CD14-positive monocyte (primary cell): ENCODE data around the gene SLC25A45. TPM values are rescaled to one million over a fixed set of nuclear protein-coding genes. Genes with fewer than 3 reads are reported as not detected.
A peak's percentile ranks its signal among the peaks of the same experiment; 100 is the strongest.

Experiments used
- DNase-seq, 3 donors: peaks; one replicate each; pipeline ENCODE4 v3.0.0-alpha.2; 2011 to 2022
- H2AFZ ChIP-seq: 2 replicates; pipeline ENCODE4 v1.6.0; 2012; ENCODE audit warnings: mild to moderate bottlenecking, low read depth, low read length, inconsistent platforms; ENCODE audit not compliant: insufficient read depth, poor library complexity, severe bottlenecking
- H3K27ac ChIP-seq, 2 donors: 1 replicate in 1 of 2; 2 replicates in 1 of 2; pipeline ENCODE4 v1.5.1; 2012 to 2013; ENCODE audit warnings: low read length in 2 of 2, control low read depth in 1 of 2, inconsistent platforms in 1 of 2, low read depth in 1 of 2, mild to moderate bottlenecking in 1 of 2
- H3K27me3 ChIP-seq, 2 donors: one replicate each; pipeline versions ENCODE4 v1.6.0 to v1.6.1; 2011 to 2013; ENCODE audit warnings: low read length in 2 of 2; ENCODE audit not compliant: control insufficient read depth in 2 of 2, insufficient read depth in 2 of 2
- H3K36me3 ChIP-seq, 2 donors: replicated peaks in 1 of 2; 1 replicate in 1 of 2; 2 replicates in 1 of 2; pipeline versions ENCODE4 v1.5.1 to v1.6.1; 2012 to 2013; ENCODE audit warnings: low read length in 2 of 2, control low read depth in 1 of 2, inconsistent platforms in 1 of 2, mild to moderate bottlenecking in 1 of 2; ENCODE audit not compliant: insufficient read depth in 2 of 2, control insufficient read depth in 1 of 2
- H3K4me1 ChIP-seq, 2 donors: 1 replicate in 1 of 2; 2 replicates in 1 of 2; pipeline versions ENCODE4 v1.5.1 to v1.6.1; 2012 to 2013; ENCODE audit warnings: low read length in 2 of 2, control low read depth in 1 of 2, inconsistent platforms in 1 of 2, mild to moderate bottlenecking in 1 of 2, moderate library complexity in 1 of 2; ENCODE audit not compliant: insufficient read depth in 2 of 2, control insufficient read depth in 1 of 2
- H3K4me2 ChIP-seq: replicated peaks from 2 replicates; pipeline ENCODE3; 2012; ENCODE audit warnings: low read length, moderate library complexity, mild to moderate bottlenecking; ENCODE audit not compliant: poor library complexity, severe bottlenecking; ENCODE audit errors: extremely low read depth
- H3K4me3 ChIP-seq, 3 experiments: fragments of 200-600 bp in 1 of 3; sonication (generic) in 1 of 3; replicated peaks in 1 of 3; 1 replicate in 2 of 3; 2 replicates in 1 of 3; pipeline ENCODE4 v1.5.1; 2011 to 2013; ENCODE audit warnings: low read length in 3 of 3, mild to moderate bottlenecking in 3 of 3, control low read depth in 2 of 3, low read depth in 2 of 3, inconsistent platforms in 1 of 3, moderate library complexity in 1 of 3
- H3K79me2 ChIP-seq: 2 replicates; pipeline ENCODE4 v1.6.0; 2012; ENCODE audit warnings: mild to moderate bottlenecking, control low read depth, inconsistent platforms, low read length, moderate library complexity; ENCODE audit not compliant: insufficient read depth
- H3K9ac ChIP-seq: 2 replicates; pipeline ENCODE4 v1.6.0; 2017; ENCODE audit warnings: low read length, mild to moderate bottlenecking; ENCODE audit not compliant: insufficient read depth, poor library complexity, severe bottlenecking
- H3K9me3 ChIP-seq, 2 donors: replicated peaks in 1 of 2; 1 replicate in 1 of 2; 2 replicates in 1 of 2; pipeline versions ENCODE4 v1.5.1 to v1.6.1; 2012 to 2013; ENCODE audit warnings: low read length in 2 of 2, control low read depth in 1 of 2; ENCODE audit not compliant: control insufficient read depth in 1 of 2, insufficient read depth in 1 of 2
- H4K20me1 ChIP-seq: 2 replicates; pipeline ENCODE4 v1.6.0; 2012; ENCODE audit warnings: mild to moderate bottlenecking, low read length, control low read depth, moderate library complexity; ENCODE audit not compliant: insufficient read depth
- H3K27ac Mint-ChIP-seq, 7 donors: one replicate each; pipeline ENCODE4 v1.8.0; 2020; ENCODE audit warnings: mild to moderate bottlenecking in 7 of 7, mixed read lengths in 7 of 7, moderate library complexity in 6 of 7, inconsistent platforms in 2 of 7
- H3K27me3 Mint-ChIP-seq, 3 donors: one replicate each; pipeline ENCODE4 v1.8.0; 2021 to 2022; ENCODE audit warnings: low read depth in 3 of 3, mild to moderate bottlenecking in 3 of 3, mixed read lengths in 3 of 3, moderate library complexity in 3 of 3, inconsistent platforms in 1 of 3
- H3K36me3 Mint-ChIP-seq, 2 donors: one replicate each; pipeline ENCODE4 v1.8.0; 2020; ENCODE audit warnings: mixed read lengths in 2 of 2, inconsistent platforms in 1 of 2, mild to moderate bottlenecking in 1 of 2
- H3K4me1 Mint-ChIP-seq: one replicate; pipeline ENCODE4 v1.8.0; 2020; ENCODE audit warnings: mild to moderate bottlenecking, mixed read lengths
- H3K4me3 Mint-ChIP-seq, 2 donors: one replicate each; pipeline ENCODE4 v1.8.0; 2020; ENCODE audit warnings: mild to moderate bottlenecking in 2 of 2, mixed read lengths in 2 of 2, moderate library complexity in 1 of 2
- H3K9me3 Mint-ChIP-seq, 7 donors: one replicate each; pipeline ENCODE4 v1.8.0; 2020 to 2022; ENCODE audit warnings: mixed read lengths in 7 of 7, mild to moderate bottlenecking in 6 of 7, moderate library complexity in 6 of 7, inconsistent platforms in 2 of 7
- CTCF ChIP-seq: fragments of 200-600 bp; IDR thresholded peaks from one replicate; pipeline ENCODE4 v1.8.0; 2022; ENCODE audit warnings: antibody characterized with exemption, mild to moderate bottlenecking
- WGBS: methylation state at CpG from one replicate; pipeline ENCODE4 v1.1.5; 2013; ENCODE audit warnings: missing lambda C conversion rate; ENCODE audit not compliant: insufficient coverage; 5-methylcytosine and 5-hydroxymethylcytosine counted together
- intact Hi-C, 2 donors: fragments of 100-400 bp; cut with micrococcal nuclease; formaldehyde crosslinking; loops; one replicate each; pipeline versions ENCODE4 v1.15.0 to v1.15.1; 2023
- polyA plus RNA-seq, 3 donors: library from polyadenylated mRNA; depleted of rRNA in 1 of 3; unstranded in 2 of 3; stranded (reverse) in 1 of 3; fragments of 300-500 nt in 2 of 3; fragments of >200 nt in 1 of 3; fragmentation: Illumina TruSeq in 2 of 3; gene quantifications; 1 replicate in 2 of 3; 2 replicates in 1 of 3; pipeline ENCODE4 v1.2.3, GENCODE V29; 2012 to 2021

Gene SLC25A45
- polyA plus RNA-seq, 3 donors, result 3.7 to 11.3 (median 4.1) TPM

GRCh38 chr11:65420506-65420905, 38.1 kb upstream of the SLC25A45 start:
- intact Hi-C loops, result no loop called here
- Histone ChIP-seq H3K9me3 (no peaks in the 10 kb centered on the region), H4K20me1 (peaks cover 54% of the 10 kb centered on the region), H3K27me3 (no peaks in the 10 kb centered on the region), H3K9ac (peak overlapping the region; percentile 100), H3K4me3 (peak overlapping the region; percentile 26 to 100 (median 41)), H3K4me1 (peaks cover 59 to 61% of the 10 kb centered on the region in 2 donors), H3K4me2 (peak overlapping the region; percentile 85), H2AFZ (no peak overlapping the region), H3K36me3 (peaks cover 8 to 27% of the 10 kb centered on the region in 2 donors), H3K79me2 (peaks cover 83% of the 10 kb centered on the region), H3K27ac (peak overlapping the region; percentile 96 to 100)
- peaks cover 28 to 32% of the 10 kb centered on the region in 2 donors for H3K36me3 Mint-ChIP-seq
- DNase-seq, result no peak
- peaks cover 0 to 35% (median 17%) of the 10 kb centered on the region in 3 donors for H3K27me3 Mint-ChIP-seq
- TF ChIP-seq CTCF, result no peak
- peaks cover 45% of the 10 kb centered on the region for H3K4me1 Mint-ChIP-seq
- peak overlapping the region; percentile 99 to 100 for H3K4me3 Mint-ChIP-seq
- no CpG with 5 or more reads among the region's 2 CpGs for WGBS
- H3K9me3 Mint-ChIP-seq, result peaks cover 6 to 19% (median 18%) of the 10 kb centered on the region in 7 donors
- peak overlapping the region; percentile 99 to 100 (median 100) for H3K27ac Mint-ChIP-seq

- H3K27ac ChIP-seq, result peak overlapping the region; percentile 96 to 100
- DNase-seq, result peak; percentile 49 to 76 (median 75)
- no peaks in the 10 kb centered on the region for H3K9me3 ChIP-seq
- H4K20me1 ChIP-seq, result peaks cover 53% of the 10 kb centered on the region
- no peaks in the 10 kb centered on the region for H3K27me3 ChIP-seq
- no peak overlapping the region for H2AFZ ChIP-seq
- H3K4me3 ChIP-seq, result peak overlapping the region; percentile 25 to 100 (median 41)
- peak overlapping the region; percentile 85 for H3K4me2 ChIP-seq
- peak overlapping the region; percentile 100 for H3K9ac ChIP-seq
- Mint-ChIP-seq H3K27me3 (peaks cover 0 to 32% (median 17%) of the 10 kb centered on the region in 3 donors), H3K27ac (peak overlapping the region; percentile 99 to 100 (median 100)), H3K4me1 (peaks cover 45% of the 10 kb centered on the region), H3K4me3 (peak overlapping the region; percentile 90 to 100), H3K36me3 (peaks cover 22 to 26% of the 10 kb centered on the region in 2 donors), H3K9me3 (peaks cover 6 to 16% (median 14%) of the 10 kb centered on the region in 7 donors)
- H3K4me1 ChIP-seq, result peaks cover 59 to 61% of the 10 kb centered on the region in 2 donors
- peaks cover 3 to 21% of the 10 kb centered on the region in 2 donors for H3K36me3 ChIP-seq
- no peak for TF ChIP-seq CTCF
- peaks cover 77% of the 10 kb centered on the region for H3K79me2 ChIP-seq
- 0% methylated on average over 2 of the region's 6 CpGs for WGBS
- intact Hi-C loops, result loop anchor here (2.0 to 10.0 kb wide), 3 partner anchors 37 to 55 kb away; partner anchors contain the start of gene SLC25A45 (in 2 of the 2)
Observed at GRCh38 chr11:65419772-65420481, 37.5 kb upstream of the SLC25A45 start.
